Progenitor cell of endocrine pancreas (in vitro differentiated cells): Measurements from ENCODE around the gene ZFAND3. TPM values are rescaled to one million over a fixed set of nuclear protein-coding genes. Genes with fewer than 3 reads are reported as not detected.

ENCODE experiments used
- DNase-seq: peaks from one replicate; pipeline ENCODE4 v3.0.0; 2021; ENCODE audit warnings: low spot score; ENCODE audit not compliant: unreplicated experiment
- H3K27ac Mint-ChIP-seq: 2 replicates; pipeline ENCODE4 v1.8.0; 2021; ENCODE audit warnings: mild to moderate bottlenecking, moderate library complexity, mixed read lengths
- H3K27me3 Mint-ChIP-seq: 2 replicates; pipeline ENCODE4 v1.8.0; 2021; ENCODE audit warnings: mixed read lengths
- H3K36me3 Mint-ChIP-seq: 2 replicates; pipeline ENCODE4 v1.8.0; 2022; ENCODE audit warnings: mixed read lengths; ENCODE audit not compliant: insufficient read depth
- H3K4me1 Mint-ChIP-seq: 2 replicates; pipeline ENCODE4 v1.8.0; 2021; ENCODE audit warnings: low read depth, mixed read lengths
- H3K4me3 Mint-ChIP-seq: 2 replicates; pipeline ENCODE4 v1.8.0; 2021; ENCODE audit warnings: low read depth, mild to moderate bottlenecking, moderate library complexity, mixed read lengths
- H3K9me3 Mint-ChIP-seq: 2 replicates; pipeline ENCODE4 v1.8.0; 2021; ENCODE audit warnings: low read depth, mixed read lengths
- CTCF ChIP-seq: fragments of 200-600 bp; sonication (generic); IDR thresholded peaks from one replicate; pipeline ENCODE4 v1.5.0; 2021; ENCODE audit warnings: antibody characterized with exemption, mild to moderate bottlenecking; ENCODE audit not compliant: unreplicated experiment
- total RNA-seq: library from RNA; stranded (reverse); gene quantifications from 2 replicates; pipeline ENCODE4 v1.2.1, GENCODE V29; 2021

Gene ZFAND3
- total RNA-seq, 1 donor from 2014 or later: 102 TPM

- no peaks in the 10 kb centered on the region for H3K36me3 Mint-ChIP-seq
- no peak for TF ChIP-seq CTCF
- no peaks in the 10 kb centered on the region for H3K9me3 Mint-ChIP-seq
- no peak overlapping the region for H3K27ac Mint-ChIP-seq
- H3K4me1 Mint-ChIP-seq: peaks cover 16% of the 10 kb centered on the region
- no peak for DNase-seq
- H3K4me3 Mint-ChIP-seq: no peak overlapping the region
- no peaks in the 10 kb centered on the region for H3K27me3 Mint-ChIP-seq
These were observed 347.1 kb downstream of the ZFAND3 start for GRCh38 chr6:38166411-38167240.

GRCh38 chr6:38167598-38167997 is 348.1 kb downstream of the ZFAND3 start:
- Mint-ChIP-seq H3K36me3 (no peaks in the 10 kb centered on the region), H3K27ac (no peak overlapping the region), H3K27me3 (no peaks in the 10 kb centered on the region), H3K4me1 (peaks cover 16% of the 10 kb centered on the region), H3K9me3 (no peaks in the 10 kb centered on the region), H3K4me3 (no peak overlapping the region)
- DNase-seq: no peak
- no peak for TF ChIP-seq CTCF

GRCh38 chr6:38168126-38168525 is 348.6 kb downstream of the ZFAND3 start:
- Mint-ChIP-seq H3K4me1 (peaks cover 16% of the 10 kb centered on the region), H3K9me3 (no peaks in the 10 kb centered on the region), H3K27me3 (no peaks in the 10 kb centered on the region), H3K36me3 (no peaks in the 10 kb centered on the region), H3K4me3 (no peak overlapping the region), H3K27ac (no peak overlapping the region)
- DNase-seq: no peak
- no peak for TF ChIP-seq CTCF

GRCh38 chr6:38168699-38169098 is 349.2 kb downstream of the ZFAND3 start:
- DNase-seq: no peak
- TF ChIP-seq CTCF: no peak
- Mint-ChIP-seq H3K4me3 (no peak overlapping the region), H3K4me1 (peaks cover 16% of the 10 kb centered on the region), H3K9me3 (no peaks in the 10 kb centered on the region), H3K27me3 (no peaks in the 10 kb centered on the region), H3K27ac (no peak overlapping the region), H3K36me3 (no peaks in the 10 kb centered on the region)

- peak overlapping the region; percentile 12 for H3K27ac Mint-ChIP-seq
- no peak overlapping the region for H3K4me3 Mint-ChIP-seq
- H3K4me1 Mint-ChIP-seq: peaks cover 16% of the 10 kb centered on the region
These were observed 349.9 kb downstream of the ZFAND3 start for GRCh38 chr6:38169221-38169976.

More at GRCh38 chr6:38169221-38169976, 349.9 kb downstream of the ZFAND3 start:
- no peaks in the 10 kb centered on the region for H3K27me3 Mint-ChIP-seq
- H3K36me3 Mint-ChIP-seq: peaks cover 3% of the 10 kb centered on the region
- TF ChIP-seq CTCF: peak; percentile 33
- H3K9me3 Mint-ChIP-seq: no peaks in the 10 kb centered on the region
- DNase-seq: no peak
